ENCODE results near the gene BRME1. TPM values are rescaled to one million over a fixed set of nuclear protein-coding genes. Genes with fewer than 3 reads are reported as not detected.

Gene BRME1
- total and polyA plus RNA-seq, 2 of the 13 experiments (the other 11 are each of a cell fraction or from before 2014, with no cell fraction given), result 0.74 to 1.5 TPM

DNA sequence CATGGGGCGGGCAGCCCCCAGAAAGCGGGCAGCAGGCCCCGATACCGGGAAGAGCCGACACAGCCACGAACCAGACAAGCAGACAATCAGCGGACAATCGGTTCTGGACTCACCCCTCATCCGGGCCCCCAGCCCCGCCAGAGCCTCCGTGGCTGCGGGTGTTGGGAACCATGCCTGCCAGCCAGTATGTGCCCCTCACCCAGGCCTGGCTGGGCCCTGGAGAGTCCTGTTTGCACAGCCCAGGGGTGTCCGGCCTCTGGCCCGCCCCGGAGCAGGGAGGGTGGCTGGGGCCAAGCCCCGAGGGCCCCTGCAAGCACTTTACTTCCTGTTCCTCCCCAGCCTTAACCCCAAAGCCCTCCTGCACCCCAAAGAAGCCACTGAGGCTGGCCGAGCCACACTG lies 24.5 kb upstream of the BRME1 start:
- FAIRE-seq (no peak), ATAC-seq (no peak), DNase-seq (ENCODE audit: low spot score) (no peak)
- no peaks in the 10 kb centered on the region for H4K20me1 ChIP-seq (ENCODE audit: insufficient read depth, low read length)
- no peak overlapping the region for H3K27ac ChIP-seq (ENCODE audit: extremely low read length, insufficient read depth, low read length)
- no TSS peak for BruUV-seq (replicated peaks)
- WGBS (ENCODE audit: low lambda C conversion rate), result 91% methylated on average over 5 of the region's 17 CpGs
- peaks cover 7% of the 10 kb centered on the region for H3K4me1 ChIP-seq (ENCODE audit: insufficient read depth, low read length)
- peaks cover 0 to 10% of the 10 kb centered on the region in 2 experiments; a peak in 1 of 5 replicates for H3K27me3 ChIP-seq (ENCODE audit: control insufficient read depth in 1 of 2, insufficient read depth in 2 of 2, low read length in 2 of 2)
- H3K9ac ChIP-seq (ENCODE audit: insufficient read depth, low read depth, low read length), result no peak overlapping the region
- H3K36me3 ChIP-seq (replicated peaks in 1 of 2; ENCODE audit: control insufficient read depth in 1 of 2, insufficient read depth in 2 of 2, low read length in 2 of 2), result peaks cover 8 to 16% of the 10 kb centered on the region in 2 experiments
- in situ Hi-C loops (cut with HindIII; ENCODE audit: extremely low pct_ligation_motif_present, low pct_unique_long_range_greater_than_20kb), result no loop called here
- CTCF ChIA-PET (ENCODE audit: low intra/inter-chr PET ratio, low total read pairs), result no interaction called here
- POLR2A ChIA-PET, result no interaction called here
- no peaks in the 10 kb centered on the region for H3K79me2 ChIP-seq (ENCODE audit: insufficient read depth, low read length)
- intact Hi-C loops (cut with micrococcal nuclease; ENCODE audit: unreplicated experiment), result no loop called here
- H2AFZ ChIP-seq (ENCODE audit: low read length), result no peak overlapping the region
- H3K4me3 ChIP-seq (replicated peaks in 1 of 3; ENCODE audit: insufficient read depth in 1 of 3, low read depth in 2 of 3, low read length in 3 of 3), result no peak overlapping the region
- no peaks in the 10 kb centered on the region for H3K9me3 ChIP-seq (ENCODE audit: low read length)
- no peak overlapping the region for H3K4me2 ChIP-seq (ENCODE audit: low read depth, low read length)
- no peak for TF ChIP-seq ZC3H13 (CRISPR knock-in tag; IDR thresholded peaks at IDR 0.05)
- no peak for TF ChIP-seq ZBTB38 (CRISPR knock-in tag; IDR thresholded peaks at IDR 0.05)
- TF ChIP-seq, protein P1, sequence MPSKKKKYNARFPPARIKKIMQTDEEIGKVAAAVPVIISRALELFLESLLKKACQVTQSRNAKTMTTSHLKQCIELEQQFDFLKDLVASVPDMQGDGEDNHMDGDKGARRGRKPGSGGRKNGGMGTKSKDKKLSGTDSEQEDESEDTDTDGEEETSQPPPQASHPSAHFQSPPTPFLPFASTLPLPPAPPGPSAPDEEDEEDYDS (CRISPR knock-in tag; IDR thresholded peaks at IDR 0.05), result no peak
- no peak for TF ChIP-seq RFXAP (CRISPR knock-in tag; IDR thresholded peaks at IDR 0.05; ENCODE audit: borderline replicate concordance)
- TF ChIP-seq PLRG1 (conservative IDR thresholded peaks at IDR 0.05), result no peak
- TF ChIP-seq, protein P2, sequence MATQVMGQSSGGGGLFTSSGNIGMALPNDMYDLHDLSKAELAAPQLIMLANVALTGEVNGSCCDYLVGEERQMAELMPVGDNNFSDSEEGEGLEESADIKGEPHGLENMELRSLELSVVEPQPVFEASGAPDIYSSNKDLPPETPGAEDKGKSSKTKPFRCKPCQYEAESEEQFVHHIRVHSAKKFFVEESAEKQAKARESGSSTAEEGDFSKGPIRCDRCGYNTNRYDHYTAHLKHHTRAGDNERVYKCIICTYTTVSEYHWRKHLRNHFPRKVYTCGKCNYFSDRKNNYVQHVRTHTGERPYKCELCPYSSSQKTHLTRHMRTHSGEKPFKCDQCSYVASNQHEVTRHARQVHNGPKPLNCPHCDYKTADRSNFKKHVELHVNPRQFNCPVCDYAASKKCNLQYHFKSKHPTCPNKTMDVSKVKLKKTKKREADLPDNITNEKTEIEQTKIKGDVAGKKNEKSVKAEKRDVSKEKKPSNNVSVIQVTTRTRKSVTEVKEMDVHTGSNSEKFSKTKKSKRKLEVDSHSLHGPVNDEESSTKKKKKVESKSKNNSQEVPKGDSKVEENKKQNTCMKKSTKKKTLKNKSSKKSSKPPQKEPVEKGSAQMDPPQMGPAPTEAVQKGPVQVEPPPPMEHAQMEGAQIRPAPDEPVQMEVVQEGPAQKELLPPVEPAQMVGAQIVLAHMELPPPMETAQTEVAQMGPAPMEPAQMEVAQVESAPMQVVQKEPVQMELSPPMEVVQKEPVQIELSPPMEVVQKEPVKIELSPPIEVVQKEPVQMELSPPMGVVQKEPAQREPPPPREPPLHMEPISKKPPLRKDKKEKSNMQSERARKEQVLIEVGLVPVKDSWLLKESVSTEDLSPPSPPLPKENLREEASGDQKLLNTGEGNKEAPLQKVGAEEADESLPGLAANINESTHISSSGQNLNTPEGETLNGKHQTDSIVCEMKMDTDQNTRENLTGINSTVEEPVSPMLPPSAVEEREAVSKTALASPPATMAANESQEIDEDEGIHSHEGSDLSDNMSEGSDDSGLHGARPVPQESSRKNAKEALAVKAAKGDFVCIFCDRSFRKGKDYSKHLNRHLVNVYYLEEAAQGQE (IDR thresholded peaks at IDR 0.05; ENCODE audit: borderline replicate concordance in 1 of 2, low read depth in 1 of 2, low read length in 2 of 2), result no peak
- TF ChIP-seq ZSCAN9 (CRISPR knock-in tag; IDR thresholded peaks at IDR 0.05; ENCODE audit: borderline replicate concordance), result no peak
- no peak for TF ChIP-seq KLF15 (CRISPR knock-in tag; IDR thresholded peaks at IDR 0.05; ENCODE audit: borderline replicate concordance)
- TF ChIP-seq ZNF839 (CRISPR knock-in tag; IDR thresholded peaks at IDR 0.05; ENCODE audit: borderline replicate concordance), result no peak
- TF ChIP-seq ZNF672 (CRISPR knock-in tag; IDR thresholded peaks at IDR 0.05), result no peak
- TF ChIP-seq EED (CRISPR knock-in tag; IDR thresholded peaks at IDR 0.05), result no peak
- TF ChIP-seq, protein P3, sequence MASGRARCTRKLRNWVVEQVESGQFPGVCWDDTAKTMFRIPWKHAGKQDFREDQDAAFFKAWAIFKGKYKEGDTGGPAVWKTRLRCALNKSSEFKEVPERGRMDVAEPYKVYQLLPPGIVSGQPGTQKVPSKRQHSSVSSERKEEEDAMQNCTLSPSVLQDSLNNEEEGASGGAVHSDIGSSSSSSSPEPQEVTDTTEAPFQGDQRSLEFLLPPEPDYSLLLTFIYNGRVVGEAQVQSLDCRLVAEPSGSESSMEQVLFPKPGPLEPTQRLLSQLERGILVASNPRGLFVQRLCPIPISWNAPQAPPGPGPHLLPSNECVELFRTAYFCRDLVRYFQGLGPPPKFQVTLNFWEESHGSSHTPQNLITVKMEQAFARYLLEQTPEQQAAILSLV (CRISPR knock-in tag; IDR thresholded peaks at IDR 0.05; ENCODE audit: borderline replicate concordance), result no peak
- no peak for TF ChIP-seq ZNF746 (CRISPR knock-in tag; IDR thresholded peaks at IDR 0.05)
- TF ChIP-seq, protein P4, sequence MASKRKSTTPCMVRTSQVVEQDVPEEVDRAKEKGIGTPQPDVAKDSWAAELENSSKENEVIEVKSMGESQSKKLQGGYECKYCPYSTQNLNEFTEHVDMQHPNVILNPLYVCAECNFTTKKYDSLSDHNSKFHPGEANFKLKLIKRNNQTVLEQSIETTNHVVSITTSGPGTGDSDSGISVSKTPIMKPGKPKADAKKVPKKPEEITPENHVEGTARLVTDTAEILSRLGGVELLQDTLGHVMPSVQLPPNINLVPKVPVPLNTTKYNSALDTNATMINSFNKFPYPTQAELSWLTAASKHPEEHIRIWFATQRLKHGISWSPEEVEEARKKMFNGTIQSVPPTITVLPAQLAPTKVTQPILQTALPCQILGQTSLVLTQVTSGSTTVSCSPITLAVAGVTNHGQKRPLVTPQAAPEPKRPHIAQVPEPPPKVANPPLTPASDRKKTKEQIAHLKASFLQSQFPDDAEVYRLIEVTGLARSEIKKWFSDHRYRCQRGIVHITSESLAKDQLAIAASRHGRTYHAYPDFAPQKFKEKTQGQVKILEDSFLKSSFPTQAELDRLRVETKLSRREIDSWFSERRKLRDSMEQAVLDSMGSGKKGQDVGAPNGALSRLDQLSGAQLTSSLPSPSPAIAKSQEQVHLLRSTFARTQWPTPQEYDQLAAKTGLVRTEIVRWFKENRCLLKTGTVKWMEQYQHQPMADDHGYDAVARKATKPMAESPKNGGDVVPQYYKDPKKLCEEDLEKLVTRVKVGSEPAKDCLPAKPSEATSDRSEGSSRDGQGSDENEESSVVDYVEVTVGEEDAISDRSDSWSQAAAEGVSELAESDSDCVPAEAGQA (IDR thresholded peaks at IDR 0.05; ENCODE audit: low read depth), result no peak
- TF ChIP-seq, protein P4 (CRISPR knock-in tag; IDR thresholded peaks at IDR 0.05; ENCODE audit: borderline replicate concordance), result no peak
